IMR-90 (cell line): ENCODE data around the gene SFT2D2. TPM values are rescaled to one million over a fixed set of nuclear protein-coding genes. Genes with fewer than 3 reads are reported as not detected.

ENCODE experiments used
- ATAC-seq: fragments of 200-7000 bp; cut with Tn5 transposase; 2 replicates; pipeline ENCODE4 v1.9.1; 2020; ENCODE audit warnings: low read depth, mild to moderate bottlenecking, moderate library complexity
- BruUV-seq: library from RNA; stranded (reverse); fragments of 400-500 nt; replicated peaks from 2 replicates; lab custom pipeline; 2021; lab: Mats Ljungman, UMichigan
- CTCF ChIA-PET: fragments of 300-600 bp; formaldehyde crosslinking; extraction: SDS; loops from one replicate; lab custom pipeline; 2021; ENCODE audit warnings: antibody characterized with exemption; lab: Yijun Ruan, JAX
- POLR2A ChIA-PET: fragments of 300-600 bp; sonication (Branson Sonifier 250); formaldehyde crosslinking; loops from one replicate; lab custom pipeline; 2022; ENCODE audit warnings: antibody characterized with exemption; ENCODE audit not compliant: unreplicated experiment; lab: Charles Lee
- DNase-seq: peaks from one replicate; pipeline ENCODE4 v3.0.0; 2013
- H2AFZ ChIP-seq: replicated peaks from 2 replicates; pipeline ENCODE3; 2013; ENCODE audit warnings: low read length, mild to moderate bottlenecking; ENCODE audit not compliant: poor library complexity
- H2AK5ac ChIP-seq: 2 replicates; pipeline ENCODE4 v1.6.1; 2013; ENCODE audit warnings: low read depth, low read length, inconsistent platforms
- H2AK9ac ChIP-seq: replicated peaks from 2 replicates; pipeline ENCODE3; 2013; ENCODE audit warnings: mild to moderate bottlenecking, low read depth, low read length, moderate library complexity; ENCODE audit not compliant: poor library complexity
- H2BK120ac ChIP-seq: 2 replicates; pipeline ENCODE4 v1.6.1; 2013; ENCODE audit warnings: low read depth, low read length, inconsistent platforms
- H2BK15ac ChIP-seq: 3 replicates; pipeline ENCODE4 v1.6.1; 2013; ENCODE audit warnings: low read depth, low read length, inconsistent platforms
- H2BK20ac ChIP-seq: 2 replicates; pipeline ENCODE4 v1.6.1; 2013; ENCODE audit warnings: low read depth, mild to moderate bottlenecking, inconsistent platforms, low read length, moderate library complexity
- H2BK5ac ChIP-seq: 2 replicates; pipeline ENCODE4 v1.6.1; 2013; ENCODE audit warnings: mild to moderate bottlenecking, low read depth, low read length, inconsistent platforms; ENCODE audit not compliant: poor library complexity, severe bottlenecking
- H3K14ac ChIP-seq: replicated peaks from 2 replicates; pipeline ENCODE4 v1.6.1; 2013; ENCODE audit warnings: low read depth, low read length, inconsistent platforms
- H3K18ac ChIP-seq: 2 replicates; pipeline ENCODE4 v1.6.1; 2013; ENCODE audit warnings: low read depth, low read length, control low read depth
- H3K23ac ChIP-seq: 2 replicates; pipeline ENCODE4 v1.6.1; 2013; ENCODE audit warnings: low read depth, low read length, inconsistent platforms
- H3K27ac ChIP-seq: 2 replicates; pipeline ENCODE4 v1.5.1; 2013; ENCODE audit warnings: mild to moderate bottlenecking, control low read depth, low read length; ENCODE audit not compliant: insufficient read depth
- H3K27me3 ChIP-seq: 2 replicates; pipeline ENCODE4 v1.6.1; 2013; ENCODE audit warnings: low read length; ENCODE audit not compliant: control insufficient read depth, insufficient read depth
- H3K36me3 ChIP-seq: 2 replicates; pipeline ENCODE4 v1.6.1; 2013; ENCODE audit warnings: low read length, mixed read lengths; ENCODE audit not compliant: control insufficient read depth, insufficient read depth
- H3K4ac ChIP-seq: 2 replicates; pipeline ENCODE4 v1.6.1; 2013; ENCODE audit warnings: low read depth, low read length, inconsistent platforms
- H3K4me1 ChIP-seq: 2 replicates; pipeline ENCODE4 v1.6.1; 2013; ENCODE audit warnings: low read length, mixed read lengths; ENCODE audit not compliant: control insufficient read depth, insufficient read depth
- H3K4me2 ChIP-seq: 2 replicates; pipeline ENCODE4 v1.6.1; 2013; ENCODE audit warnings: low read depth, mild to moderate bottlenecking, control low read depth, low read length, moderate library complexity
- H3K4me3 ChIP-seq: 2 replicates; pipeline ENCODE4 v1.5.1; 2013; ENCODE audit warnings: low read depth, mild to moderate bottlenecking, control low read depth, low read length, moderate library complexity; ENCODE audit not compliant: insufficient read depth
- H3K56ac ChIP-seq: 2 replicates; pipeline ENCODE4 v1.6.1; 2013; ENCODE audit warnings: low read length, inconsistent platforms; ENCODE audit not compliant: insufficient read depth; ENCODE audit errors: extremely low read depth
- H3K79me1 ChIP-seq, 2 experiments: 2 replicates each; pipeline ENCODE4 v1.6.1; 2013; ENCODE audit warnings: low read length in 2 of 2, inconsistent platforms in 1 of 2, low read depth in 1 of 2
- H3K9ac ChIP-seq: 2 replicates; pipeline ENCODE4 v1.6.1; 2013; ENCODE audit warnings: low read depth, low read length, control low read depth
- H3K9me1 ChIP-seq: 2 replicates; pipeline ENCODE4 v1.6.1; 2013; ENCODE audit warnings: low read length, inconsistent platforms; ENCODE audit not compliant: insufficient read depth
- H3K9me3 ChIP-seq: 2 replicates; pipeline ENCODE4 v1.6.1; 2013; ENCODE audit warnings: low read length; ENCODE audit not compliant: control insufficient read depth, insufficient read depth
- H4K20me1 ChIP-seq: 2 replicates; pipeline ENCODE4 v1.6.1; 2013; ENCODE audit warnings: low read length, inconsistent platforms; ENCODE audit not compliant: insufficient read depth
- H4K5ac ChIP-seq: 2 replicates; pipeline ENCODE4 v1.6.1; 2013; ENCODE audit warnings: mild to moderate bottlenecking, low read depth, low read length, control low read depth
- H4K8ac ChIP-seq, 2 experiments: 2 replicates each; pipeline ENCODE4 v1.6.1; 2013; ENCODE audit warnings: low read depth in 2 of 2, low read length in 2 of 2, control low read depth in 1 of 2, inconsistent platforms in 1 of 2
- H4K91ac ChIP-seq: 2 replicates; pipeline ENCODE4 v1.6.1; 2013; ENCODE audit warnings: low read depth, low read length, inconsistent platforms; ENCODE audit not compliant: insufficient read depth
- BHLHE40 ChIP-seq: fragments of 150-350 bp; IDR thresholded peaks from 2 replicates; pipeline ENCODE4 v1.6.1; 2016; ENCODE audit warnings: mild to moderate bottlenecking, low read depth, low read length
- CEBPB ChIP-seq: IDR thresholded peaks from 2 replicates; pipeline ENCODE4 v1.6.1; 2012; ENCODE audit warnings: low read depth, low read length, improper control_type of control experiment
- CHD1 ChIP-seq: IDR thresholded peaks from 2 replicates; pipeline ENCODE4 v1.6.1; 2012; ENCODE audit warnings: low read depth, low read length, improper control_type of control experiment
- CTCF ChIP-seq: conservative IDR thresholded peaks from 2 replicates; pipeline ENCODE4 v1.5.1; 2012; ENCODE audit warnings: mild to moderate bottlenecking, low read depth, low read length, improper control_type of control experiment
- ELK1 ChIP-seq: fragments of 150-350 bp; IDR thresholded peaks from 2 replicates; pipeline ENCODE4 v1.6.1; 2016; ENCODE audit warnings: low read depth, mild to moderate bottlenecking, low read length, moderate library complexity, borderline replicate concordance
- FOS ChIP-seq: fragments of 150-350 bp; IDR thresholded peaks from 2 replicates; pipeline ENCODE4 v1.6.1; 2016; ENCODE audit warnings: low read depth, low read length
- MAFK ChIP-seq: IDR thresholded peaks from 2 replicates; pipeline ENCODE4 v1.6.1; 2012; ENCODE audit warnings: low read depth, low read length, improper control_type of control experiment
- MAZ ChIP-seq: IDR thresholded peaks from 2 replicates; pipeline ENCODE4 v1.6.1; 2012; ENCODE audit warnings: low read depth, mild to moderate bottlenecking, low read length, improper control_type of control experiment, moderate library complexity, borderline replicate concordance
- MXI1 ChIP-seq: IDR thresholded peaks from 2 replicates; pipeline ENCODE4 v1.6.1; 2012; ENCODE audit warnings: low read depth, mild to moderate bottlenecking, low read length, moderate library complexity, borderline replicate concordance
- NFE2L2 ChIP-seq: fragments of 150-350 bp; IDR thresholded peaks from 2 replicates; pipeline ENCODE4 v1.6.1; 2016; ENCODE audit warnings: low read depth, mild to moderate bottlenecking, low read length
- POLR2A ChIP-seq: IDR thresholded peaks from 2 replicates; pipeline ENCODE4 v1.6.1; 2012; ENCODE audit warnings: mild to moderate bottlenecking, low read depth, low read length
- RAD21 ChIP-seq: IDR thresholded peaks from 2 replicates; pipeline ENCODE4 v1.6.1; 2012; ENCODE audit warnings: low read length, improper control_type of control experiment
- RCOR1 ChIP-seq: IDR thresholded peaks from 2 replicates; pipeline ENCODE4 v1.6.1; 2012; ENCODE audit warnings: mild to moderate bottlenecking, low read length, improper control_type of control experiment; ENCODE audit not compliant: insufficient replicate concordance
- RFX5 ChIP-seq: IDR thresholded peaks from 2 replicates; pipeline ENCODE4 v1.8.0; 2012; ENCODE audit warnings: low read depth, mild to moderate bottlenecking, low read length, moderate library complexity
- SMC3 ChIP-seq: fragments of 150-350 bp; IDR thresholded peaks from 2 replicates; pipeline ENCODE4 v1.6.1; 2016; ENCODE audit warnings: low read depth, mild to moderate bottlenecking, antibody characterized with exemption, low read length, moderate library complexity
- USF2 ChIP-seq: fragments of 150-350 bp; IDR thresholded peaks from 2 replicates; pipeline ENCODE4 v1.6.1; 2017; ENCODE audit warnings: mild to moderate bottlenecking, antibody characterized with exemption, low read length, low read depth
- WGBS, 2 experiments: methylation state at CpG; one replicate each; pipeline versions ENCODE4 v1.1.5 to v1.1.7; 2013; ENCODE audit warnings: missing lambda C conversion rate in 2 of 2; ENCODE audit not compliant: insufficient read length in 1 of 2; ENCODE audit errors: extremely low coverage in 2 of 2; 5-methylcytosine and 5-hydroxymethylcytosine counted together
- dilution Hi-C: fragments of 300-500 bp; cut with HindIII; formaldehyde crosslinking; loops from one replicate; pipeline ENCODE4 v1.14.3; 2018; ENCODE audit warnings: low sequenced_read_pairs; ENCODE audit not compliant: unreplicated experiment
- in situ Hi-C: fragments of 300-500 bp; cut with MboI; formaldehyde crosslinking; loops from 3 replicates; pipeline ENCODE4 v1.14.3; 2019; ENCODE audit warnings: low sequenced_read_pairs, inconsistent platforms, mixed read lengths
- intact Hi-C: fragments of 100-400 bp; cut with micrococcal nuclease; formaldehyde crosslinking; loops from 2 replicates; pipeline ENCODE4 v1.10.0; 2022
- polyA plus RNA-seq, 3 experiments: library from polyadenylated mRNA; depleted of rRNA; stranded (reverse); fragments of >200 nt; gene quantifications; 2 replicates each; pipeline ENCODE4 v1.2.3, GENCODE V29; 2012; ENCODE audit warnings: low replicate concordance in 1 of 3
- total RNA-seq: library from RNA; depleted of rRNA; stranded (reverse); fragments of >200 nt; gene quantifications from 2 replicates; pipeline ENCODE4 v1.2.3, GENCODE V29; 2012

SFT2D2 gene
- total and polyA plus RNA-seq, 2 of the 4 experiments (the other 2 are of a cell fraction) = 11.1 to 37.6 TPM

- Histone ChIP-seq H2AK5ac (no peak overlapping the region), H3K14ac (no peak overlapping the region), H3K9ac (no peak overlapping the region), H2AK9ac (no peak overlapping the region), H3K4me1 (no peaks in the 10 kb centered on the region; the same call in 1 of the 2 replicates), H2BK5ac (no peak overlapping the region), H2AFZ (no peak overlapping the region), H4K91ac (no peak overlapping the region), H4K8ac (no peak overlapping the region), H3K27ac (no peak overlapping the region), H3K4me2 (no peak overlapping the region), H4K20me1 (no peaks in the 10 kb centered on the region), H3K18ac (no peak overlapping the region), H3K4ac (no peak overlapping the region), H2BK15ac (no peak overlapping the region), H3K27me3 (no peaks in the 10 kb centered on the region), H3K9me3 (no peaks in the 10 kb centered on the region), H3K9me1 (peaks cover 3% of the 10 kb centered on the region; the same call in 1 of the 2 replicates), H3K56ac (no peak overlapping the region), H3K23ac (no peak overlapping the region), H3K36me3 (no peaks in the 10 kb centered on the region), H2BK20ac (no peak overlapping the region), H4K5ac (no peak overlapping the region), H3K4me3 (no peak overlapping the region), H2BK120ac (no peak overlapping the region), H3K79me1 (peaks cover 0 to 3% of the 10 kb centered on the region in 2 experiments; a peak in 1 of 4 replicates)
- ChIA-PET CTCF (no interaction called here), POLR2A (no interaction called here)
- in situ Hi-C loops = no loop called here
- DNase-seq (no peak), ATAC-seq (no peak)
- intact Hi-C loops = no loop called here
- dilution Hi-C loops = no loop called here
- BruUV-seq = no TSS peak
- no peak for TF ChIP-seq FOS
- no peak for TF ChIP-seq CTCF
- no peak for TF ChIP-seq MXI1
- no peak for TF ChIP-seq RAD21
- no peak for TF ChIP-seq RFX5
- no peak for TF ChIP-seq ELK1
- TF ChIP-seq USF2 = no peak
- no peak for TF ChIP-seq SMC3
- TF ChIP-seq BHLHE40 = no peak
- TF ChIP-seq MAZ = no peak
- no peak for TF ChIP-seq NFE2L2
- TF ChIP-seq CHD1 = no peak
- no peak for TF ChIP-seq CEBPB
- TF ChIP-seq MAFK = no peak
- no peak for TF ChIP-seq RCOR1
- no peak for TF ChIP-seq POLR2A
- WGBS, 2 experiments = 71% methylated on average over 2 of the region's 6 CpGs; no CpG with 5 or more reads in 1 of the 2 experiments
Observed at GRCh38 chr1:168266644-168267186, 40.9 kb downstream of the SFT2D2 start.
